Activated naive CD4-positive, alpha-beta T cell treated with anti-CD3 and anti-CD28 coated beads for 36 hours (primary cell): Measurements from ENCODE around the gene ITFG2. TPM values are rescaled to one million over a fixed set of nuclear protein-coding genes. Genes with fewer than 3 reads are reported as not detected.
A peak's percentile ranks its signal among the peaks of the same experiment; 100 is the strongest.
"Not testable (repeated sequence)": the region's sequence is repeated elsewhere in the genome, so short reads cannot be mapped to it uniquely, and the experiment has no call there.

Source experiments
- CTCF ChIA-PET: fragments of 350-600 bp; sonication (Branson Sonifier 250); formaldehyde crosslinking; loops from one replicate; lab custom pipeline; 2021; ENCODE audit warnings: antibody characterized with exemption; lab: Charles Lee
- DNase-seq: peaks from one replicate; pipeline ENCODE4 v3.0.0-alpha.2; 2020
- H3K27ac Mint-ChIP-seq: one replicate; pipeline ENCODE4 v1.8.0; 2021; ENCODE audit warnings: mild to moderate bottlenecking, mixed read lengths
- H3K27me3 Mint-ChIP-seq: one replicate; pipeline ENCODE4 v1.8.0; 2021; ENCODE audit warnings: low read depth, mixed read lengths
- H3K36me3 Mint-ChIP-seq: one replicate; pipeline ENCODE4 v1.8.0; 2021; ENCODE audit warnings: low read depth, mixed read lengths
- H3K4me1 Mint-ChIP-seq: one replicate; pipeline ENCODE4 v1.8.0; 2021; ENCODE audit warnings: low read depth, mixed read lengths
- H3K4me3 Mint-ChIP-seq: one replicate; pipeline ENCODE4 v1.8.0; 2021; ENCODE audit warnings: mild to moderate bottlenecking, moderate library complexity, mixed read lengths
- H3K9me3 Mint-ChIP-seq: one replicate; pipeline ENCODE4 v1.8.0; 2021; ENCODE audit warnings: mixed read lengths
- intact Hi-C: fragments of 100-400 bp; cut with micrococcal nuclease; formaldehyde crosslinking; loops from one replicate; pipeline ENCODE4 v1.15.1; 2023
- total RNA-seq, 2 experiments: library from RNA; stranded (reverse); gene quantifications; one replicate each; pipeline ENCODE4 v1.2.3, GENCODE V29; 2021

ITFG2 gene
- 10 to 100 TPM; 27.5 to 30.5 TPM for total RNA-seq

DNA sequence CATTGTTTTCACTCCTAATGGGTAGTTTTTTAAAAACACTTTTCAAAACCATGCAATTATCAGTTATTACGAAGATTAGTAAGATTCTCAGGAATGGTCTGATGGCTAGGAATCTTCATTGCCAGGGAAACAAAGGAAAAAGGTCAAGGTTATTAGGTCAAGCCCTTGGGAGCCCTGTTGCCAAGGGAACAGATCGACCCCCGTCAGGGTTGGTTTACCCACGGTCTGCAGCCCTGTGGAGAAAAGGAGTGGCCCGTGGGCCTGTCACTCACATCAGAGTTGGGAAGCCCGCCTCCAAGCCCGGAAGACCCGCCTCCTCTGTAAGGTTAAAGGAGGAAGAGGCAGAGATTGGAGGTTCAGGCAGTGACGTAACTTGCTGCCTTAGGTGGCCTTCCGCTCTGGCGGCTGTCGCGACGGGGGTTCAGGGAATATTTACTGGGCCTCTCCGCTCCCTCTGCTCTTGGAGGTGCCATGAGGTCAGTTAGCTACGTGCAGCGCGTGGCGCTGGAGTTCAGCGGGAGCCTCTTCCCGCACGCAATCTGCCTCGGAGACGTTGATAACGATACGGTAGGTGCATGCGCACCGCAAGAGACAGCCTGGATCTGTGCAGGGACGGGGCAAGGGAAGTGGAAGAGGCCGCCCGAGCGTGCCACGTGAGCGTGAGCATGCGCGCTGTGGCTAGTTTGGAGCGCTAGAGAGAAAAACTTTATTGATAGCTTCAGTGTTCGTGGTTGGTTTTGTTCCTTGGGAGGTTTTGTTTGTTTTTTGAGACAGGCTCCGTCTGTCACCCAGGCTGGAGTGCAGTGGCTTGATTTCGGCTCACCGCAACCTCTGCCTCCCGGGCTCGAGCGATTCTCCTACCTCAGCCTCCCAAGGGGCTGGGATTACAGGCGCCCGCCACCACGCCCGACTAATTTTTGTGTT lies at the start of gene ITFG2:
TSS of gene ITFG2 (plus strand) at position 379 of the 924 bp plus-strand sequence. CDS start at position 472, 93 bp downstream.
- H3K4me1 Mint-ChIP-seq, result peaks cover 25% of the 10 kb centered on the region
- no peaks in the 10 kb centered on the region for H3K9me3 Mint-ChIP-seq
- H3K27me3 Mint-ChIP-seq, result no peaks in the 10 kb centered on the region
- CTCF ChIA-PET, result interaction anchor here (0.5 to 2.1 kb wide), 4 partner anchors 14 to 100 kb away, joined by 5 to 10 read pairs (median 5); no protein-coding TSS in a partner anchor
- peak; percentile 98 for DNase-seq
- H3K36me3 Mint-ChIP-seq, result peaks cover 9% of the 10 kb centered on the region
- peak within 1 kb of the TSS; percentile 99 for H3K4me3 Mint-ChIP-seq
- intact Hi-C loops, result loop anchor here (1.0 to 2.0 kb wide), 6 partner anchors 18 to 1016 kb away; partner anchors contain the start of genes FKBP4, FOXM1, RHNO1 and TULP3
- peak within 1 kb of the TSS; percentile 98 for H3K27ac Mint-ChIP-seq

DNA sequence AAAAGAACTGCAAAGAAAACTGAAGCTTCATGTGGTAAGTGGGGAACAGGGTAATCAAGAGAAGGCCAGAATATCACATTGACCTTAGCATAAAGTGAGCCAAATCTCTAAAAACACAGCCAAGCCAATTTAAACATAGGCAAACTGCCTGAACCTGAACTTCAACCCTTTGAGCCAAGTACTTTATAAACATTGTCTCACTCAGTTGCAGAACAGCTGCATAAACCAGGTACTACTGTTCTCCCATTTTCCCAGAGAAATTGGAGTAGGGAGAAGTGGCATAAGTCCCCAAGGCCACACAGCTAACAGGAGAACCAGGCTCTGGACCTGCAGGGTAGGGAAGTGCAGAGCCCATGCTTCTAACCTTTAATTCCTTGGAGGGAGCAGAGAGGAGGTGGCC lies 48.1 kb upstream of the ITFG2 start:
- no peaks in the 10 kb centered on the region for H3K9me3 Mint-ChIP-seq
- no peak overlapping the region for H3K4me3 Mint-ChIP-seq
- CTCF ChIA-PET, result interaction anchor here (0.6 to 1.1 kb wide), 3 partner anchors 9 to 278 kb away, joined by 3 read pairs; no protein-coding TSS in a partner anchor
- H3K4me1 Mint-ChIP-seq, result no peaks in the 10 kb centered on the region
- intact Hi-C loops, result no loop called here
- H3K27me3 Mint-ChIP-seq, result no peaks in the 10 kb centered on the region
- no peak for DNase-seq
- H3K27ac Mint-ChIP-seq, result no peak overlapping the region
- H3K36me3 Mint-ChIP-seq, result no peaks in the 10 kb centered on the region

DNA sequence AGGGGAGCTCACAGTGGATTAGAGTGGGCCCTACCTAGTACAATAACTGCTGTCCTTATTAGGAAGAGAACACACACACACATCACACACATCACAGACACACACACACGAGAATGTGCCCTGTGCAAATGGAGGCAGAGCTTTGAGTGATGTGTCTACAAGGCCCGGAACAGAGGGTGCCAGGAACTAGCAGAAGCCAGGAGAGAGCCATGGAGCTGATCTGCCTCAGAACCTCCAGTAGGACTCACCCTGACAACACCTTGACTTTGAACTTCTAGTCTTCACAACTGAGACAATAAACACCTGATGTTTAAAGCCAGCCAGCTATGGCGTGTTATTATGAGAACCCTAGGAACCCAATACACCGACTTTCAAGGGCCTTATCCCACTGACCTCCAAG lies 47.4 kb upstream of the ITFG2 start:
- no peaks in the 10 kb centered on the region for H3K36me3 Mint-ChIP-seq
- CTCF ChIA-PET, result interaction anchor here (0.6 to 1.1 kb wide), 3 partner anchors 9 to 277 kb away, joined by 3 read pairs; no protein-coding TSS in a partner anchor

DNA sequence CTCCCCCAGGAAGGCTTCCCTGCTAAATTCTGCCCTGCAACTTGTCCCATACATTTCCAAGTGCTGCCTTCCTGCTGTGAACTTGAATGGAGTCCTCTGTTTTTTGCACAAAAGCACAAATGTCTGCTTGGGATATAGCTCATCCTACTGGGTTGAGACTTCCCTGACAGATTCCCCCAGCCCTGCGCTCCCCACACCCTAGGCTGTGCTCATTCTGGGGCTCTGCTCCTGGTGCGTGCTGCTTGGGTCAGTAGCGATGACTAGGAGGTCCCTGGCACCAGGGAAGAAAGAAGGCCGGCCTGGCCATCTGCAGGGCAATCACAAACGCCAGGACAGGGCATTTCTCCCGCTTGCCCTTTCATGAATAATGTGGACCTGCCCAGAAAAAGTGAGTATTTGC lies 46.9 kb upstream of the ITFG2 start:
- intact Hi-C loops, result no loop called here
- no peaks in the 10 kb centered on the region for H3K36me3 Mint-ChIP-seq
- CTCF ChIA-PET, result interaction anchor here (1.1 kb wide), 1 partner anchor 277 kb away, joined by 3 read pairs; no protein-coding TSS in a partner anchor
- H3K4me1 Mint-ChIP-seq, result no peaks in the 10 kb centered on the region
- no peak for DNase-seq
- no peaks in the 10 kb centered on the region for H3K9me3 Mint-ChIP-seq
- H3K4me3 Mint-ChIP-seq, result no peak overlapping the region
- no peak overlapping the region for H3K27ac Mint-ChIP-seq
- H3K27me3 Mint-ChIP-seq, result no peaks in the 10 kb centered on the region

More for the DNA sequence above, 47.4 kb upstream of the ITFG2 start:
- Mint-ChIP-seq H3K4me1 (no peaks in the 10 kb centered on the region), H3K27me3 (no peaks in the 10 kb centered on the region), H3K9me3 (no peaks in the 10 kb centered on the region), H3K27ac (no peak overlapping the region), H3K4me3 (no peak overlapping the region)
- DNase-seq, result no peak
- intact Hi-C loops, result no loop called here

DNA sequence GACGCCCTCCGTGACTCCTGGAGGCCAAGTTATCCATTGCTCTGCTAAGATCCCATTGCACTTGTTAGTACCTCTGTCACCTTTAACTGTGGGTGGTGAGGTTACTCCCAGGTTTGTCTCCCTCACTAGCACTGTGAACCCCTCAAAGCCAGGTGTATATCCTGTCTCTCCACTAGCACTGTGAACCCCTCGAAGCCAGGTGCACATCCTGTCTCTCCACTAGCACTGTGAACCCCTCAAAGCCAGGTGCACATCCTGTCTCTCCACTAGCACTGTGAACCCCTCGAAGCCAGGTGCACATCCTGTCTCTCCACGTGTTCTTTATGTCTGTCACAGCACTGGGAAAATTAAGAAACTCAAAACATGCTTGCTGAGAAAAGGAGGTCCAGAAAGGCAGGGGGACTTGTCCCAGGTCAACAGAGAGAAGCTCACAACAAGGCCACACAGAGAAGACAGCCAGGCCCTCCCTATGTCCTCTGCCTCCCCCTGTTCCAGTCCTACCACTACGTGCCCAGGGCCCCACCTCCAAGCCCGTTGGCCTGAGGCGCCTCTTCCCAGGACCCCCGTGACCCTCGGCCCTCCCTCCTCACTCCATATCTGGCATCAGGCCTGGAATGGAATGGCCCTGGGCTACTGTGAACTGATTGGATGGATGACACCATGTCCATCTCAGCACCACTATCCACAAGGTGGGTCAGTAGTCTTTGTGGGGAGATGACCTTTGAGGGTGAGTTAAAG lies 44.1 kb upstream of the ITFG2 start:
- H3K4me3 Mint-ChIP-seq, result no peak overlapping the region
- intact Hi-C loops, result no loop called here
- H3K9me3 Mint-ChIP-seq, result no peaks in the 10 kb centered on the region
- H3K36me3 Mint-ChIP-seq, result no peaks in the 10 kb centered on the region
- no peak overlapping the region for H3K27ac Mint-ChIP-seq
- H3K4me1 Mint-ChIP-seq, result no peaks in the 10 kb centered on the region
- no peaks in the 10 kb centered on the region for H3K27me3 Mint-ChIP-seq
- DNase-seq, result no peak
- CTCF ChIA-PET, result no interaction called here

DNA sequence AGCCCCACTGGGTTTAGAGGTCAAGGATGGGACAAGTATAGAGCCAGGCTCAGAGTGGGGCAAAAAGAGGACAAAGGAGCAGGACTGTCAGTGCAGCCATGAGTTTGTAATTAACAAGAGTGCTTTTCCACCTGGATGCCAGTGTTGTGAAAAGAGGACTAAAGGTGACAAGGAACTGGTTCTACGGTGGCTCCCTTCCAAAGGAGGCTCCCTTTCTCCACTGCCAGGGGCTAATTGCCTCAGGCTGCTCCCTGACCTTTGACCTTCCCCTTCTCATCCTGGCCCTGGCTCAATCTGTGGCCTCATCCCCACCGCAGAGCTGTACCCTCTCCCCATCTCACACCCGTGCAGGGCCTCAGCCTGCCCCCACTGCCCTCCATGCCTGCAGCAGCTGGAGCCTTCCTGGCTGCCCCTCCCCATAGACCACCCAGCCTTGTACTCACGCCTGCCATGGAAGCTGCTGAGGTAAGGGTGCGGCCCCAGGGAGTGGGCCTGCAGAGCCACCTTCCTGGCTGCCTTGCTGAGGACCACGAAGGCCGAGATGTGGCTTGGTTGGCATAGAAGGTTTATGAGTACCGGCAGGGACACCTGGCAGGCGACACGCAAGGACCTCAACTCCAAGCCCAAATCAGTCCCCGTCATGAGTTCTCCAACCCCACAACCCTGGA lies 42.5 kb upstream of the ITFG2 start:
- H3K9me3 Mint-ChIP-seq, result no peaks in the 10 kb centered on the region
- H3K4me3 Mint-ChIP-seq, result no peak overlapping the region
- intact Hi-C loops, result no loop called here
- no peak for DNase-seq
- no peaks in the 10 kb centered on the region for H3K27me3 Mint-ChIP-seq
- H3K27ac Mint-ChIP-seq, result no peak overlapping the region
- H3K4me1 Mint-ChIP-seq, result no peaks in the 10 kb centered on the region
- CTCF ChIA-PET, result no interaction called here
- H3K36me3 Mint-ChIP-seq, result no peaks in the 10 kb centered on the region

DNA sequence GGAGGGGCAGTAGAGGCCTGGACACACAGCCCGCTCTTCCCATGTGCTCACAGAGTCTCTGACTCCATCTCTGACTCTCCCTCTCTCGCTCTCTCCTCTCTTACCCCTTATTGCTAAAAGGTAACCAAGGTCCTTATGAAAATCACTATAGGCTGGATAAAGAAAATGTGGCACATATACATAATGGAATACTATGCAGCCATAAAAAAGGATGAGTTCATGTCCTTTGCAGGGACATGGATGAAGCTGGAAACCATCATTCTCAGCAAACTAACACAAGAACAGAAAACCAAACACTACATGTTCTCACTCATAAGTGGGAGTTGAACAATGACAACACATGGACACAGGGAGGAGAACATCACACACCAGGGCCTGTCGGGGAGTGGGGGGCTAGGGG lies 41.9 kb upstream of the ITFG2 start:
- H3K27ac Mint-ChIP-seq, CTCF ChIA-PET: not testable (repeated sequence)

DNA sequence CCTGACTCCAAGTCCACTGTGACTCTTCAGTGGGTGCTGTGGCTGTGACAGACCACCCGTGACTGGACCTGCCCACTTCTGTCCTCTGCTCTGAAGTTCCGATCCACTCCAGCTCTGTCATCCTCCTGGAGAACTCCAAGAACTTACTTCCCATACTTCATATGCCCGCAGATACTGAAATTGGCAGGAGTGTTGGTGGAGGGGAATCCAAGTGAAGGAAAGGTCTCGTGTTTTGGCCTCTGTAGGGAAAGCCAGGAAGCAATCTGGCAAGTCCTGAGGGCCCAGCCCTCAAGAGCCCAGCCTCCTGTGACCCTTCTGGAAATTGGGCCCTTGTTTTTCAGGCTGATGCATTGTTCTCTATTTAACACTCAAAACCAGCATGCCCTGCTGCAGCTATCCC lies 40.1 kb upstream of the ITFG2 start:
- H3K4me3 Mint-ChIP-seq, result no peak overlapping the region
- intact Hi-C loops, result no loop called here
- no peaks in the 10 kb centered on the region for H3K27me3 Mint-ChIP-seq
- DNase-seq, result no peak
- H3K36me3 Mint-ChIP-seq, result no peaks in the 10 kb centered on the region
- H3K9me3 Mint-ChIP-seq, result no peaks in the 10 kb centered on the region
- no peaks in the 10 kb centered on the region for H3K4me1 Mint-ChIP-seq
- H3K27ac Mint-ChIP-seq, result no peak overlapping the region
- CTCF ChIA-PET, result interaction anchor here (1.6 kb wide), 1 partner anchor 11 kb away, joined by 7 read pairs; no protein-coding TSS in a partner anchor

More for the DNA sequence above, 41.9 kb upstream of the ITFG2 start:
- H3K4me1 Mint-ChIP-seq, H3K27me3 Mint-ChIP-seq, H3K4me3 Mint-ChIP-seq, DNase-seq, H3K36me3 Mint-ChIP-seq, H3K9me3 Mint-ChIP-seq, intact Hi-C loops: not testable (repeated sequence)

DNA sequence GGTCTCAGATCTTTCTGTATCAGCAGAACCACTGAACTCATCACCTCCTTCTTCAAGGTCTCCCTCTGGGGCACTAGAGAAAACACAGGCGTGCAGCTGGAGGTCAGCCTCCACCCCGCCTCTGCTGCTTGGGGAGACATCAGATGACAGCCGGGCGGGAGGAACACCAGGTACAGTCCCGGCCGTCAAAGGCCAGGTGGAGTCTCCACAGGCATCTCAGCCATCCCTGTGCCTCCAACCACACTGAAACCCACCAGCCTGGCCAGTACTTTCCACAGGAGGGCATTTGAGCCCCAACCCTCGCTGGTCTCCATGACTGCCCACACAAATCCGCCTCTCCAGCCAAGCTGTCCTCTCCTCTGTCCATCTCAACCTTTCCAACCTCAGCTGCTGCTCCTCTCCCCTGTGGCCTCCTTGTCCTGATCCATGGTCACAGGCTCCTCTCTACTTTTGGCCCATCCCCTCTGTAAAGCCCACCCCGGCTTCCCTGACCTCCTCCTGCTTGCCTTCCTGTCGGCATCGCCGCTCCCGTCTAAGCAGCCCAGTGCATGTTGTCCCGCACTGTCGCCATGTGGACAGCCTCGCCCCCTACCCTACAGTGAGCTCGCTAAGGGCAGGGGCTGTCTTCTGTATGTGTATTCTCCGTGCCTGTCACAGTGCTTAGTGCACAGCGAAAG lies 39.1 kb upstream of the ITFG2 start:
- no peaks in the 10 kb centered on the region for H3K4me1 Mint-ChIP-seq
- no peak overlapping the region for H3K4me3 Mint-ChIP-seq
- H3K27ac Mint-ChIP-seq, result no peak overlapping the region
- DNase-seq, result no peak
- H3K36me3 Mint-ChIP-seq, result no peaks in the 10 kb centered on the region
- intact Hi-C loops, result no loop called here
- H3K27me3 Mint-ChIP-seq, result no peaks in the 10 kb centered on the region
- H3K9me3 Mint-ChIP-seq, result no peaks in the 10 kb centered on the region
- CTCF ChIA-PET, result interaction anchor here (0.9 kb wide), 1 partner anchor 9 kb away, joined by 3 read pairs; no protein-coding TSS in a partner anchor

DNA sequence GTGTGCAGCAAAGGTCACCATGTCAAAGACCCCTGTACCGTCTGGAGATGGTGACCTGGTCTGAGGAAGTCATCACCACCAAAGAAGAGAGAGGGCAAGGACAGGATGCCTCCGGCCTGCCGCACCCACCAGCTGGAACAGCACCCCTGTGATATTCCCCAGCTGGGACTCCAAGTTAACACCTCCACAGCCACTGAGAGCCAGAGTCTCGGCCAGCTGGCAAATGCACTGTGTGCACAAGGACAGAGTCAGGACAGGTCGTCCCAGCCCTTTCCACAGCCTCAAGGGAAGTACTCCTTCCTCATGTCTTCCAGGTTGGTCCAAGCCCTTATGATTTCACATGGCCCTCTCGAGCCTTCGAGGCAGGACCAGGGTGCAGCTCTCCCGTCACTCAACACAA lies 37.0 kb upstream of the ITFG2 start:
- intact Hi-C loops, result no loop called here
- DNase-seq, result no peak
- Mint-ChIP-seq H3K4me3 (no peak overlapping the region), H3K36me3 (no peaks in the 10 kb centered on the region), H3K27me3 (no peaks in the 10 kb centered on the region), H3K27ac (no peak overlapping the region), H3K4me1 (no peaks in the 10 kb centered on the region), H3K9me3 (no peaks in the 10 kb centered on the region)
- CTCF ChIA-PET, result interaction anchor here (0.6 to 1.0 kb wide), 2 partner anchors 9 to 102 kb away, joined by 3 read pairs; partner anchors contain the start of genes FOXM1 and RHNO1

DNA sequence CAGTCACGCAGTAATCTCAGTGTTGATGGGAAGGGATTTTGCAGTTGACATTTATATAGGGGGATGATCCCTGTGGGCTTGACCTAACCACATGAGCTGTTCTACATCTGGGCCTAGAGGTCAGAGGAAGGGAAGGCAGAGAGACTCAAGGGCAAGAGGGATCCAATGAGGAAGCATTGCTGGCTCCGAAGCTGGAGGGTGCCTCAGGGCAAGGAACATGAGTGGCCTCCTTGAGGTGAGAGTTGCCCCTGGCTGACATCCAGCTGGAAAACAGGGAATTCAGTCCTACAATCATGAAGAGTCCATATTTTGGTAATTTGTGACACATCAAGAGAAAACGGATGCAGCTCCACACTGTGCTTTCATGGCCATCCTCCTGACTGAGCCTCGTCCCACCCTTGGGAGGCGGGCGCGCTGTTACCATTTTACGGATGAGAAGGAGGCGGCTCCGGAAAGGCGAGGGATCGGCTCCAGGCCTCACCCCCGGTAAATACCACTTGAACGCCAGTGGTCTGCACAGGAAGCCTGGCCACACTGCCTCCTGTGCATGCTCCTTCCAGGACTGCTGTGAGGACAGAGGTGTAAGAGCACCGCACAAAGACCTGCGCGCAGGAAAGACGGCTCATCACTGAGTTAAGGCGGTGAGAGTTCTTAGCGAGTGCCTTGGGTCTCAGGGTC lies 36.2 kb upstream of the ITFG2 start:
- CTCF ChIA-PET, result interaction anchor here (1.0 kb wide), 1 partner anchor 8 kb away, joined by 3 read pairs; no protein-coding TSS in a partner anchor
- intact Hi-C loops, result no loop called here
- H3K27me3 Mint-ChIP-seq, result no peaks in the 10 kb centered on the region

More for the DNA sequence above, 36.2 kb upstream of the ITFG2 start:
- no peak for DNase-seq
- H3K4me1 Mint-ChIP-seq, result no peaks in the 10 kb centered on the region
- H3K36me3 Mint-ChIP-seq, result no peaks in the 10 kb centered on the region
- H3K4me3 Mint-ChIP-seq, result no peak overlapping the region
- no peak overlapping the region for H3K27ac Mint-ChIP-seq
- H3K9me3 Mint-ChIP-seq, result no peaks in the 10 kb centered on the region
